PC-9 (cell line): ENCODE measurements around the gene PIWIL4. TPM values are rescaled to one million over a fixed set of nuclear protein-coding genes. Genes with fewer than 3 reads are reported as not detected.

Experiments
- BruUV-seq: library from RNA; stranded (reverse); fragments of 400-500 nt; replicated peaks from 2 replicates; lab custom pipeline; 2021; lab: Mats Ljungman, UMichigan
- CTCF ChIA-PET: fragments of 300-600 bp; sonication (Branson Sonifier 250); formaldehyde crosslinking; loops from one replicate; lab custom pipeline; 2022; ENCODE audit warnings: antibody characterized with exemption; lab: Charles Lee
- POLR2A ChIA-PET: fragments of 300-600 bp; sonication (Branson Sonifier 250); formaldehyde crosslinking; loops from one replicate; lab custom pipeline; 2022; ENCODE audit warnings: antibody characterized with exemption; ENCODE audit not compliant: unreplicated experiment; lab: Charles Lee
- DNase-seq, 2 experiments: peaks; one replicate each; pipeline versions ENCODE4 v3.0.0 to v3.0.0-alpha.2; 2015 to 2022; ENCODE audit warnings: mixed read lengths in 1 of 2
- H2AFZ ChIP-seq: fragments of 200-600 bp; sonication (generic); 2 replicates; pipeline ENCODE4 v1.8.1; 2017; ENCODE audit warnings: antibody characterized with exemption
- H3F3A ChIP-seq: fragments of 200-600 bp; sonication (generic); 2 replicates; pipeline ENCODE4 v1.8.1; 2017; ENCODE audit warnings: antibody characterized with exemption, mild to moderate bottlenecking, low read depth; ENCODE audit not compliant: insufficient read depth
- H3K27ac ChIP-seq: fragments of 200-600 bp; sonication (generic); 2 replicates; pipeline ENCODE4 v1.6.1; 2016; ENCODE audit warnings: mixed run types
- H3K27me3 ChIP-seq: fragments of 200-600 bp; sonication (generic); 2 replicates; pipeline ENCODE4 v1.6.1; 2016; ENCODE audit warnings: low read depth, mixed run types; ENCODE audit not compliant: insufficient read depth
- H3K36me3 ChIP-seq: fragments of 200-600 bp; sonication (generic); 2 replicates; pipeline ENCODE4 v1.6.1; 2016; ENCODE audit warnings: low read depth, mixed run types
- H3K4me1 ChIP-seq: fragments of 200-600 bp; sonication (generic); replicated peaks from 2 replicates; pipeline ENCODE4 v1.6.1; 2016; ENCODE audit warnings: mixed run types; ENCODE audit not compliant: insufficient read depth
- H3K4me2 ChIP-seq: fragments of 200-600 bp; sonication (generic); 2 replicates; pipeline ENCODE4 v1.6.1; 2017; ENCODE audit warnings: mixed run types
- H3K4me3 ChIP-seq: fragments of 200-600 bp; sonication (generic); 2 replicates; pipeline ENCODE4 v1.6.1; 2016; ENCODE audit warnings: mixed run types
- H3K79me2 ChIP-seq: fragments of 200-600 bp; sonication (generic); 2 replicates; pipeline ENCODE4 v1.6.1; 2017; ENCODE audit warnings: low read depth, mixed run types
- H3K9me2 ChIP-seq: fragments of 200-600 bp; sonication (generic); 2 replicates; pipeline ENCODE4 v1.8.1; 2017; ENCODE audit warnings: mild to moderate bottlenecking; ENCODE audit not compliant: insufficient read depth
- H3K9me3 ChIP-seq: fragments of 200-600 bp; sonication (generic); 2 replicates; pipeline ENCODE4 v1.8.1; 2016; ENCODE audit warnings: low read depth; ENCODE audit not compliant: insufficient read depth
- H4K20me1 ChIP-seq: fragments of 200-600 bp; sonication (generic); 2 replicates; pipeline ENCODE4 v1.8.1; 2017; ENCODE audit not compliant: insufficient read depth
- EZH2 ChIP-seq: fragments of 200-600 bp; sonication (generic); IDR thresholded peaks from 2 replicates; pipeline ENCODE4 v1.8.0; 2017; ENCODE audit warnings: antibody characterized with exemption, low read depth
- intact Hi-C: fragments of 100-400 bp; cut with micrococcal nuclease; formaldehyde crosslinking; loops from one replicate; pipeline ENCODE4 v1.10.0; 2022; ENCODE audit not compliant: unreplicated experiment
- total RNA-seq: library from RNA; stranded (reverse); gene quantifications from 2 replicates; pipeline ENCODE4 v1.2.3, GENCODE V29; 2021
- TF ChIP-seq, protein P1 (sequence below): fragments of 200-600 bp; sonication (generic); conservative IDR thresholded peaks from 2 replicates; pipeline ENCODE4 v1.6.1; 2017; ENCODE audit warnings: mixed run types, antibody characterized with exemption, mild to moderate bottlenecking, moderate library complexity

The PIWIL4 gene
- total RNA-seq, 1 experiment from 2014 or later, result 0.26 TPM

DNA sequence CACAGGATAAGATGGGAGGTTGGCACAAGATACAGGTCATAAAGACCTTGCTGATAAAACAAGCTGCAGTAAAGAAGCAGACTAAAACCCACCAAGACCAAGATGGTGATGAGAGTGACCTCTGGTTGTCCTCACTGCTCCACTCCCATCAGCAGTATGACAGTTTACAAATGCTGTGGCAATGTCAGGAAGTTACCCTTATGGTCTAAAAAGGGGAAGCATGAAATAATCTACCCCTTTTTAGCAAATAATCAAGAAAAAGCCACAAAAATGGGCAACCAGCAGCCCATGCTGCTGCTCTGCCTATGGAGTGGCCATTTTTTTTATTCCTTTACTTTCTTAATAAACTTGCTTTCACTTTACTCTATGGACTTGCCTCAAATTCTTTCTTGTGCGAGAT, 8.7 kb upstream of the PIWIL4 start:
- Histone ChIP-seq H4K20me1 (no peaks in the 10 kb centered on the region), H3K4me2 (no peak overlapping the region), H3K27ac (no peak overlapping the region), H3K27me3 (no peaks in the 10 kb centered on the region), H2AFZ (no peak overlapping the region), H3K4me3 (no peak overlapping the region), H3K36me3 (no peaks in the 10 kb centered on the region), H3K9me2 (no peaks in the 10 kb centered on the region; the same call in 1 of the 2 replicates), H3K9me3 (no peaks in the 10 kb centered on the region), H3K79me2 (no peaks in the 10 kb centered on the region), H3K4me1 (0 out of 2 replicates have a peak, but pooled peaks cover 6% of the 10 kb centered on the region), H3F3A (no peaks in the 10 kb centered on the region; the same call in 1 of the 2 replicates)
- ChIA-PET POLR2A (no interaction called here), CTCF (no interaction called here)
- no peak for DNase-seq
- BruUV-seq, result no TSS peak
- TF ChIP-seq, protein P1, sequence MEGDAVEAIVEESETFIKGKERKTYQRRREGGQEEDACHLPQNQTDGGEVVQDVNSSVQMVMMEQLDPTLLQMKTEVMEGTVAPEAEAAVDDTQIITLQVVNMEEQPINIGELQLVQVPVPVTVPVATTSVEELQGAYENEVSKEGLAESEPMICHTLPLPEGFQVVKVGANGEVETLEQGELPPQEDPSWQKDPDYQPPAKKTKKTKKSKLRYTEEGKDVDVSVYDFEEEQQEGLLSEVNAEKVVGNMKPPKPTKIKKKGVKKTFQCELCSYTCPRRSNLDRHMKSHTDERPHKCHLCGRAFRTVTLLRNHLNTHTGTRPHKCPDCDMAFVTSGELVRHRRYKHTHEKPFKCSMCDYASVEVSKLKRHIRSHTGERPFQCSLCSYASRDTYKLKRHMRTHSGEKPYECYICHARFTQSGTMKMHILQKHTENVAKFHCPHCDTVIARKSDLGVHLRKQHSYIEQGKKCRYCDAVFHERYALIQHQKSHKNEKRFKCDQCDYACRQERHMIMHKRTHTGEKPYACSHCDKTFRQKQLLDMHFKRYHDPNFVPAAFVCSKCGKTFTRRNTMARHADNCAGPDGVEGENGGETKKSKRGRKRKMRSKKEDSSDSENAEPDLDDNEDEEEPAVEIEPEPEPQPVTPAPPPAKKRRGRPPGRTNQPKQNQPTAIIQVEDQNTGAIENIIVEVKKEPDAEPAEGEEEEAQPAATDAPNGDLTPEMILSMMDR, result no peak
- TF ChIP-seq EZH2, result no peak
- intact Hi-C loops, result no loop called here

DNA sequence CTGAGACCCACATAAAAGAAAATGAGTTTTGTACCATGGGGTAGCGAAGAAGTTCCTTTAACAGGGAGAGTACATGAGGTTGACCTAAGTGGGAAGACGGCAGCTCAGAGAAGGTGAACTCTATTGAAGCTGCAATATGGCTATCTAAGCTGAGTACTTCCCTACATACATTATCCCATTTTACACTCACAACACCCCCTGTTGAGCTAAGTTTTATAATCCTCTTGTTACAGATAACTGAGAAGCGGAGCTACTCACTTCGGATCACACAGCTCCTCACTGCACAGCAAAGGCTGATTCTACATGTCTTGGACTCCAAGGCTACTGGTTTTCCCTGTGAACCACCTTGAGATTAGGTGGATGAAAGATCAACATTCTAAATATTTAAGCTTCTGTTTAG, 8.2 kb upstream of the PIWIL4 start:
- H3K9me3 ChIP-seq, result no peaks in the 10 kb centered on the region
- H3K27me3 ChIP-seq, result no peaks in the 10 kb centered on the region
- no peak overlapping the region for H3K4me2 ChIP-seq
- no peak overlapping the region for H3K4me3 ChIP-seq
- intact Hi-C loops, result no loop called here
- 0 out of 2 replicates have a peak, but pooled peaks cover 6% of the 10 kb centered on the region for H3K4me1 ChIP-seq
- no TSS peak for BruUV-seq
- no peak overlapping the region for H3K27ac ChIP-seq
- no peaks in the 10 kb centered on the region; the same call in 1 of the 2 replicates for H3K9me2 ChIP-seq
- TF ChIP-seq, protein P1, result no peak
- no peak for TF ChIP-seq EZH2
- H3F3A ChIP-seq, result no peaks in the 10 kb centered on the region; the same call in 1 of the 2 replicates
- no peaks in the 10 kb centered on the region for H3K36me3 ChIP-seq
- H2AFZ ChIP-seq, result no peak overlapping the region
- CTCF ChIA-PET, result no interaction called here
- DNase-seq, result no peak
- H4K20me1 ChIP-seq, result no peaks in the 10 kb centered on the region
- H3K79me2 ChIP-seq, result no peaks in the 10 kb centered on the region
- POLR2A ChIA-PET, result no interaction called here

DNA sequence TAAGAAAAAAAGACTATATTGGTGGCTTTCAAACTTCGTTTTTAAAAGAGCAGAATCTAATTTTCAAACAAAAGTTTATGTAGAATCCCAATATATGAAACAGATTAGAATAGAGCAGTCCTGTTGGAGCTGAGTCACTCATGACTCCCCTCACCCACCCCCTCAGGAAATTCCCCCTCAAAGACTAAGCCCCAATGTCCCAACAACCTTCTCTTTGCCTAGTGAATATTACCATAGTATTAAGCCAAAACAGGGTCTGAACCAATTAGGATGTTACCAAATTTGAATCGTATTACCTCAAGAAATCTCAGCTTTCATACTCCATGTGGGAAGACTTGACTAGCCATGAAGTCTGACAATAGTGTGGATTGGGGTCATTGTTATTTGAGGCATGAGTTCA, 7.8 kb upstream of the PIWIL4 start:
- Histone ChIP-seq H3K27me3 (no peaks in the 10 kb centered on the region), H3K36me3 (no peaks in the 10 kb centered on the region), H3K9me3 (no peaks in the 10 kb centered on the region), H3K79me2 (no peaks in the 10 kb centered on the region), H2AFZ (no peak overlapping the region), H4K20me1 (no peaks in the 10 kb centered on the region), H3K4me3 (no peak overlapping the region), H3K27ac (no peak overlapping the region), H3K4me1 (0 out of 2 replicates have a peak, but pooled peaks cover 6% of the 10 kb centered on the region), H3K4me2 (no peak overlapping the region), H3K9me2 (no peaks in the 10 kb centered on the region; the same call in 1 of the 2 replicates), H3F3A (no peaks in the 10 kb centered on the region)
- BruUV-seq, result no TSS peak
- intact Hi-C loops, result no loop called here
- ChIA-PET POLR2A (no interaction called here), CTCF (no interaction called here)
- no peak for TF ChIP-seq EZH2
- TF ChIP-seq, protein P1, result no peak
- DNase-seq, result no peak
